Upper lobe of right lung (tissue), 1 donor: ENCODE data around the gene FSCB. TPM values are rescaled to one million over a fixed set of nuclear protein-coding genes. Genes with fewer than 3 reads are reported as not detected.

Experiments used
- ATAC-seq: fragments of 200-7000 bp; cut with Tn5 transposase; one replicate; pipeline ENCODE4 v1.9.1; 2020; ENCODE audit warnings: mild to moderate bottlenecking, moderate library complexity
- DNase-seq: peaks from one replicate; pipeline ENCODE4 v3.0.0-alpha.2; 2020
- H3K27ac ChIP-seq: fragments of 200-600 bp; one replicate; pipeline ENCODE4 v1.8.0; 2022
- H3K27me3 ChIP-seq: fragments of 200-600 bp; one replicate; pipeline ENCODE4 v1.8.0; 2022; ENCODE audit warnings: mild to moderate bottlenecking
- H3K36me3 ChIP-seq: fragments of 200-600 bp; one replicate; pipeline ENCODE4 v1.8.0; 2022
- H3K4me1 ChIP-seq: fragments of 200-600 bp; one replicate; pipeline ENCODE4 v1.8.0; 2022
- H3K4me3 ChIP-seq: fragments of 200-600 bp; one replicate; pipeline ENCODE4 v1.8.0; 2022; ENCODE audit warnings: mild to moderate bottlenecking
- H3K9me3 ChIP-seq: fragments of 200-600 bp; one replicate; pipeline ENCODE4 v1.8.0; 2022
- intact Hi-C: fragments of 100-400 bp; cut with DNase I; formaldehyde crosslinking; loops from one replicate; pipeline ENCODE4 v1.11.0; 2022
- long read RNA-seq: library from polyadenylated mRNA; unstranded; transcript quantifications from one replicate; pipeline ENCODE4 v2.0.0, GENCODE V29; 2021
- total RNA-seq: library from RNA; stranded (reverse); fragmentation: NEBNext Ultra II Directional; extraction: Animal tissue kit (Norgen Biotek cat#: 25700); gene quantifications from one replicate; pipeline ENCODE4 v1.2.1, GENCODE V29; 2021
- TF ChIP-seq, protein P1 (sequence below): fragments of 200-600 bp; IDR thresholded peaks from one replicate; pipeline ENCODE4 v1.8.0; 2022; ENCODE audit warnings: antibody characterized with exemption
- donor health status: DM: no; HTN: yes; CAD: no; lungs with severe emphysema.

FSCB gene, protein sequence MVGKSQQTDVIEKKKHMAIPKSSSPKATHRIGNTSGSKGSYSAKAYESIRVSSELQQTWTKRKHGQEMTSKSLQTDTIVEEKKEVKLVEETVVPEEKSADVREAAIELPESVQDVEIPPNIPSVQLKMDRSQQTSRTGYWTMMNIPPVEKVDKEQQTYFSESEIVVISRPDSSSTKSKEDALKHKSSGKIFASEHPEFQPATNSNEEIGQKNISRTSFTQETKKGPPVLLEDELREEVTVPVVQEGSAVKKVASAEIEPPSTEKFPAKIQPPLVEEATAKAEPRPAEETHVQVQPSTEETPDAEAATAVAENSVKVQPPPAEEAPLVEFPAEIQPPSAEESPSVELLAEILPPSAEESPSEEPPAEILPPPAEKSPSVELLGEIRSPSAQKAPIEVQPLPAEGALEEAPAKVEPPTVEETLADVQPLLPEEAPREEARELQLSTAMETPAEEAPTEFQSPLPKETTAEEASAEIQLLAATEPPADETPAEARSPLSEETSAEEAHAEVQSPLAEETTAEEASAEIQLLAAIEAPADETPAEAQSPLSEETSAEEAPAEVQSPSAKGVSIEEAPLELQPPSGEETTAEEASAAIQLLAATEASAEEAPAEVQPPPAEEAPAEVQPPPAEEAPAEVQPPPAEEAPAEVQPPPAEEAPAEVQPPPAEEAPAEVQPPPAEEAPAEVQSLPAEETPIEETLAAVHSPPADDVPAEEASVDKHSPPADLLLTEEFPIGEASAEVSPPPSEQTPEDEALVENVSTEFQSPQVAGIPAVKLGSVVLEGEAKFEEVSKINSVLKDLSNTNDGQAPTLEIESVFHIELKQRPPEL
- total RNA-seq, result not detected
- long read RNA-seq, result 0 reads

DNA sequence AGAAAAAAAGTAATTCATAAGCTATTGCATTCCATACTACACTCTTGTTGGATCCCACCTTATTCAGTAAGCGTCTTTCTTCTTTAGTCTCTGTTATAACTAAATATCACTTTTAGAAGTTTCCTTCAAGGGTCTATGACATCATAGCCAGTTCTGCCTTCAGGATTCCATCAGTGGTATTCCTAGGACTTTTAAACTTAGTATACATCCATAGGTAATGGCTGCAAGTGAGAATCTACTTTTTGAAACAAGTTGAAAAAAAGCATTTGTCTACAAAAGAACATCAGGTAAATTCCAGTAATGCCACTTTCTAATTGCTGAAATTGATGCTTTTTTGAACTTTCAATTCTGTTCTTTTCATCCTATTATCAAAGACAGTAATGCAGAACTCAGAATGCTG is at the start of gene FSCB:
Gene FSCB (minus strand): TSS at position 101 of the 400 bp plus-strand sequence. CDS start 296 bp downstream, outside the sequence.
- intact Hi-C loops, result no loop called here
- TF ChIP-seq, protein P1, sequence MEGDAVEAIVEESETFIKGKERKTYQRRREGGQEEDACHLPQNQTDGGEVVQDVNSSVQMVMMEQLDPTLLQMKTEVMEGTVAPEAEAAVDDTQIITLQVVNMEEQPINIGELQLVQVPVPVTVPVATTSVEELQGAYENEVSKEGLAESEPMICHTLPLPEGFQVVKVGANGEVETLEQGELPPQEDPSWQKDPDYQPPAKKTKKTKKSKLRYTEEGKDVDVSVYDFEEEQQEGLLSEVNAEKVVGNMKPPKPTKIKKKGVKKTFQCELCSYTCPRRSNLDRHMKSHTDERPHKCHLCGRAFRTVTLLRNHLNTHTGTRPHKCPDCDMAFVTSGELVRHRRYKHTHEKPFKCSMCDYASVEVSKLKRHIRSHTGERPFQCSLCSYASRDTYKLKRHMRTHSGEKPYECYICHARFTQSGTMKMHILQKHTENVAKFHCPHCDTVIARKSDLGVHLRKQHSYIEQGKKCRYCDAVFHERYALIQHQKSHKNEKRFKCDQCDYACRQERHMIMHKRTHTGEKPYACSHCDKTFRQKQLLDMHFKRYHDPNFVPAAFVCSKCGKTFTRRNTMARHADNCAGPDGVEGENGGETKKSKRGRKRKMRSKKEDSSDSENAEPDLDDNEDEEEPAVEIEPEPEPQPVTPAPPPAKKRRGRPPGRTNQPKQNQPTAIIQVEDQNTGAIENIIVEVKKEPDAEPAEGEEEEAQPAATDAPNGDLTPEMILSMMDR, result no peak
- H3K27me3 ChIP-seq, result no peaks in the 10 kb centered on the region

DNA sequence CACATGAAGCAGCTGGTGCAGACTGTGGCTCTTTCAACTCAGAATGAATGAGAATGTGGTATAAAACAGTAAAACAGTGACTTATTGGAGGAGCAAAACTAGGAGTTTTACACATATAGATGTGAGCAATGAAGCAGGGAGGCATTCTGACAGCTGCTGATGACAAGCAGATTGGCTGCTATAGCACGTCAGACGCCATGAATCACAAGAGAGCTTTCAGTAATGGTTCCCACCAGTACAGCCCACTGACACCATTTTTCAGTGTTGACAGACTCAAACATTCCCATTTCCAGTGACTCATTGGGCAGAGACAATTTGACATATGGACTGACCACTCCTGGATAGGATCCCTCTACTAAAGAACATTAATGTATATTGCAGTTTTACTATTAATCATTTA is 24.6 kb upstream of the FSCB start:
- Histone ChIP-seq H3K4me3 (no peak overlapping the region), H3K4me1 (no peaks in the 10 kb centered on the region), H3K27ac (no peak overlapping the region), H3K9me3 (no peaks in the 10 kb centered on the region), H3K27me3 (no peaks in the 10 kb centered on the region), H3K36me3 (no peaks in the 10 kb centered on the region)
- ATAC-seq (no peak), DNase-seq (no peak)
- TF ChIP-seq, protein P1, result no peak
- intact Hi-C loops, result no loop called here

More for the DNA sequence above, at the start of gene FSCB:
- Histone ChIP-seq H3K27ac (no peak within 1 kb of the TSS), H3K36me3 (no peaks in the 10 kb centered on the region), H3K4me3 (no peak within 1 kb of the TSS), H3K9me3 (peaks cover 3% of the 10 kb centered on the region), H3K4me1 (no peaks in the 10 kb centered on the region)
- ATAC-seq, result no peak
- DNase-seq, result no peak

DNA sequence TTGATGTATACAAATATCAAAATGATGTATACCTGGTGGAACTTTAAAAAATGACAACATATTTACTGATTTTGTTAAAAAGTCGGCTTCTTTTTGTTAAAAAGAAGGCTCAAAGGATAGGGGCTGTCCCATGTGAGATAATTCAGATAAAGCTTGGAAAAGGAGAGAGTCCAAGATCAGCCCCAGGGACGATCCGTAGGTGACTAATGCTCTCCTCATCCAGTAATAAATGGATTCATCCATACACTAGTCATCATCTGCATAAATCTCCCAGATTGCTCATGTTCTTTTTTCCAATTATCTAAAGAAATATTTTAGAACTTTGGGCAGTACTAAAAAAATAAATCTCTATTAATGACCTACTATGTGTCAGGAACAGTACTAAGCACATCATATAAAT is 23.4 kb upstream of the FSCB start:
- H3K4me3 ChIP-seq, result no peak overlapping the region
- no peak for ATAC-seq
- no peaks in the 10 kb centered on the region for H3K9me3 ChIP-seq
- intact Hi-C loops, result no loop called here
- H3K36me3 ChIP-seq, result no peaks in the 10 kb centered on the region
- H3K4me1 ChIP-seq, result no peaks in the 10 kb centered on the region
- DNase-seq, result no peak
- no peaks in the 10 kb centered on the region for H3K27me3 ChIP-seq
- TF ChIP-seq, protein P1, result no peak
- no peak overlapping the region for H3K27ac ChIP-seq

DNA sequence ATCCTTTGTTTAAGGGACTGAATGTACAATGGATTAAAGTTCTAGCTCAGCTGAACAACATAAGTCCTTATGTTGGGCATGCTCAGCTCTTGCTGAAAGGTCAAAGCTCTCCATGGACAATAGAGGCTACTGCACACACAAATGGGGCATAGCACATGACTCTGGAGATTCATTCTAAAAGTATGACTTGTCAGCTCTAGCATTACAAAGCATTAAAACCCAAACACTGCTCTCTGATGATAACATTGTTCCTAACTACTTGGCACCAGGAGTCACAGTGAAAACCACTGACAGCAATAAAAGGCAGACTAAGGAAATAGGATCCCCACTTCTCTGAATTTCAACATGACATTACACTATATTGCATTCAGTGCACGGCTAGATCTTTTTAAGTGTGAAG is 21.9 kb upstream of the FSCB start:
- H3K27me3 ChIP-seq, result no peaks in the 10 kb centered on the region
- H3K36me3 ChIP-seq, result no peaks in the 10 kb centered on the region
- TF ChIP-seq, protein P1, result no peak
- intact Hi-C loops, result no loop called here
- H3K9me3 ChIP-seq, result no peaks in the 10 kb centered on the region
- H3K4me1 ChIP-seq, result no peaks in the 10 kb centered on the region
- H3K4me3 ChIP-seq, result no peak overlapping the region
- ATAC-seq, result no peak
- no peak for DNase-seq
- no peak overlapping the region for H3K27ac ChIP-seq

DNA sequence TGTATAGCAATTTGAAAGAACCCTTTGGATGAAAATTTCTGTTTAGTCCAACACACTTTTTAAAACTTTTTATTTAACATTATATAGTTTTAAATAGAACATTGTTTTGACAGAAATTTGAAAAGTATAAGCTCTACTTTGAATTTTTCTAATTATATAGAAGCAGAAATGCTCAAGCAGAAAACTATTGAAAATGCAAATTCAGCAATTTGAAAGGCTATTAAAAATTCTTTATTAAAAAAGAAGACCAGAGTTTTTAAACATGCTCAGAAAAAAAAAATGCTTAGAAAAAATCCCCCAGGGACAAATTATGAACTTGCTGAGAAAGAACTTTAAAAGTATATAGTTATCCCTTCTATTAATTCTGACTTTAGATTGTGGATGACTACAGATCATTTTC is 21.1 kb upstream of the FSCB start:
- TF ChIP-seq, protein P1, result no peak

More for the DNA sequence above, 21.1 kb upstream of the FSCB start:
- no peak overlapping the region for H3K27ac ChIP-seq
- H3K4me3 ChIP-seq, result no peak overlapping the region
- no peaks in the 10 kb centered on the region for H3K9me3 ChIP-seq
- no peaks in the 10 kb centered on the region for H3K4me1 ChIP-seq
- H3K36me3 ChIP-seq, result no peaks in the 10 kb centered on the region
- intact Hi-C loops, result no loop called here
- no peak for DNase-seq
- ATAC-seq, result no peak
- H3K27me3 ChIP-seq, result no peaks in the 10 kb centered on the region
